Sigmoid colon (tissue), 7 donors: ENCODE measurements around the gene DAPK2. TPM values are rescaled to one million over a fixed set of nuclear protein-coding genes. Genes with fewer than 3 reads are reported as not detected.
A peak's percentile ranks its signal among the peaks of the same experiment; 100 is the strongest.
"Not testable (repeated sequence)": the region's sequence is repeated elsewhere in the genome, so short reads cannot be mapped to it uniquely, and the experiment has no call there.

Experiments used
- DNase-seq: peaks from one replicate; pipeline ENCODE4 v3.0.0-alpha.2; 2019
- H3K27ac ChIP-seq, 4 donors: fragments of 200-600 bp; sonication (generic); one replicate each; pipeline ENCODE4 v1.5.1; 2016 to 2019; ENCODE audit warnings: mild to moderate bottlenecking in 1 of 4
- H3K27me3 ChIP-seq, 3 donors: fragments of 200-600 bp; sonication (generic); one replicate each; pipeline ENCODE4 v1.5.1; 2019; ENCODE audit warnings: mild to moderate bottlenecking in 1 of 3
- H3K36me3 ChIP-seq, 4 donors: fragments of 200-600 bp; sonication (generic); one replicate each; pipeline ENCODE4 v1.5.1; 2016 to 2019
- H3K4me1 ChIP-seq, 4 donors: fragments of 200-600 bp; sonication (generic); one replicate each; pipeline ENCODE4 v1.5.1; 2017 to 2019
- H3K4me3 ChIP-seq, 4 donors: fragments of 200-600 bp; sonication (generic); one replicate each; pipeline ENCODE4 v1.5.1; 2017 to 2019; ENCODE audit warnings: mild to moderate bottlenecking in 2 of 4, moderate library complexity in 1 of 4
- H3K9me3 ChIP-seq, 4 donors: fragments of 200-600 bp in 3 of 4; sonication (generic) in 3 of 4; one replicate each; pipeline versions ENCODE4 v1.5.1 to v1.6.1; 2013 to 2019
- CTCF ChIP-seq, 4 experiments: fragments of 450-650 bp in 3 of 4; fragments of 200-600 bp in 1 of 4; IDR thresholded peaks; one replicate each; pipeline ENCODE4 v1.5.1; 2016 to 2019; ENCODE audit warnings: antibody characterized with exemption in 4 of 4, mild to moderate bottlenecking in 3 of 4, moderate library complexity in 2 of 4
- EP300 ChIP-seq, 4 donors: sonication (generic); formaldehyde crosslinking; IDR thresholded peaks; one replicate each; pipeline ENCODE4 v1.6.1; 2017; ENCODE audit warnings: antibody characterized with exemption in 4 of 4
- POLR2A ChIP-seq, 2 donors: fragments of 450-650 bp; IDR thresholded peaks; one replicate each; pipeline ENCODE4 v1.6.1; 2016; ENCODE audit warnings: antibody characterized with exemption in 2 of 2, mild to moderate bottlenecking in 2 of 2, moderate library complexity in 2 of 2
- POLR2AphosphoS5 ChIP-seq, 4 donors: sonication (generic); formaldehyde crosslinking; IDR thresholded peaks; one replicate each; pipeline ENCODE4 v1.6.1; 2017; ENCODE audit warnings: antibody characterized with exemption in 4 of 4
- WGBS, 2 donors: extraction: QIAGEN DNeasy Blood & Tissue Kit; methylation state at CpG; one replicate each; pipeline ENCODE4 v1.1.7; 2013; 5-methylcytosine and 5-hydroxymethylcytosine counted together
- intact Hi-C: fragments of 100-400 bp; cut with DNase I; formaldehyde crosslinking; loops from one replicate; pipeline ENCODE4 v1.15.1; 2023
- polyA plus RNA-seq, 3 donors: library from polyadenylated mRNA; stranded (reverse); fragments of 200-250 nt; gene quantifications; one replicate each; pipeline ENCODE4 v1.2.3, GENCODE V29; 2013
- total RNA-seq, 4 donors: library from RNA; depleted of rRNA; stranded (reverse); fragments of >200 nt; gene quantifications; one replicate each; pipeline ENCODE4 v1.1.0, GENCODE V29; 2016
- donor health status: healthy with polysubstance abuse.
- donor health status: Bipolar disorder and iron deficiency.
- donor health status: healthy.

DAPK2 gene
- total and polyA plus RNA-seq, 7 donors: 2.1 to 27.7 (median 5.5) TPM

GRCh38 chr15:64092075-64092820 is 46.0 kb upstream of the DAPK2 start:
- intact Hi-C loops: no loop called here
- Histone ChIP-seq H3K27me3 (no peaks in the 10 kb centered on the region), H3K27ac (peak overlapping the region; percentile 87 to 91 (median 90)), H3K9me3 (no peaks in the 10 kb centered on the region), H3K36me3 (peaks cover 0 to 26% (median 6%) of the 10 kb centered on the region in 4 donors), H3K4me1 (peaks cover 0 to 42% (median 33%) of the 10 kb centered on the region in 4 donors), H3K4me3 (peak overlapping the region in 2 of 4 donors; percentile 73 to 75)
- DNase-seq: no peak
- no peak for TF ChIP-seq POLR2AphosphoS5 (IDR thresholded peaks at IDR 0.05)
- no peak for TF ChIP-seq EP300 (IDR thresholded peaks at IDR 0.05)
- no peak for TF ChIP-seq POLR2A (IDR thresholded peaks at IDR 0.05)
- TF ChIP-seq CTCF (IDR thresholded peaks at IDR 0.05): no peak

GRCh38 chr15:64090527-64090926 is 44.2 kb upstream of the DAPK2 start:
- DNase-seq: no peak
- Histone ChIP-seq H3K27ac (peak overlapping the region in 2 of 4 donors; percentile 5 to 36), H3K4me3 (no peak overlapping the region), H3K4me1 (peaks cover 0 to 32% (median 23%) of the 10 kb centered on the region in 4 donors), H3K27me3 (no peaks in the 10 kb centered on the region), H3K9me3 (no peaks in the 10 kb centered on the region), H3K36me3 (peaks cover 0 to 41% (median 6%) of the 10 kb centered on the region in 4 donors)
- TF ChIP-seq EP300 (IDR thresholded peaks at IDR 0.05) (no peak), POLR2A (IDR thresholded peaks at IDR 0.05) (no peak), POLR2AphosphoS5 (IDR thresholded peaks at IDR 0.05) (no peak), CTCF (IDR thresholded peaks at IDR 0.05) (no peak)
- WGBS, 2 donors: 70 to 76% methylated on average over 3 of the region's 3 CpGs
- intact Hi-C loops: no loop called here

GRCh38 chr15:64089543-64090280 is 43.4 kb upstream of the DAPK2 start:
- intact Hi-C loops: no loop called here
- peaks cover 0 to 25% (median 16%) of the 10 kb centered on the region in 4 donors for H3K4me1 ChIP-seq

GRCh38 chr15:64082757-64083156 is 36.5 kb upstream of the DAPK2 start:
- 80 to 85% methylated on average over 3 of the region's 3 CpGs for WGBS, 2 donors
- H3K27ac ChIP-seq: no peak overlapping the region
- H3K9me3 ChIP-seq: no peaks in the 10 kb centered on the region
- DNase-seq: no peak
- no peaks in the 10 kb centered on the region for H3K27me3 ChIP-seq
- no peak overlapping the region for H3K4me3 ChIP-seq
- peaks cover 2 to 78% (median 18%) of the 10 kb centered on the region in 4 donors for H3K36me3 ChIP-seq
- no peaks in the 10 kb centered on the region for H3K4me1 ChIP-seq
- TF ChIP-seq EP300 (IDR thresholded peaks at IDR 0.05) (no peak), POLR2AphosphoS5 (IDR thresholded peaks at IDR 0.05) (no peak)
- intact Hi-C loops: no loop called here

More at GRCh38 chr15:64089543-64090280, 43.4 kb upstream of the DAPK2 start:
- WGBS, 2 donors: 75 to 77% methylated on average over 12 of the region's 12 CpGs
- Histone ChIP-seq H3K36me3 (peaks cover 4 to 49% (median 6%) of the 10 kb centered on the region in 4 donors), H3K4me3 (no peak overlapping the region), H3K27ac (peak overlapping the region in 3 of 4 donors; percentile 5 to 43 (median 36)), H3K27me3 (no peaks in the 10 kb centered on the region), H3K9me3 (no peaks in the 10 kb centered on the region)
- no peak for DNase-seq
- no peak for TF ChIP-seq POLR2A (IDR thresholded peaks at IDR 0.05)
- TF ChIP-seq POLR2AphosphoS5 (IDR thresholded peaks at IDR 0.05): peak in 1 of 4 donors; percentile 8

GRCh38 chr15:64073496-64073895 is 27.2 kb upstream of the DAPK2 start:
- H3K9me3 ChIP-seq, H3K27me3 ChIP-seq, H3K27ac ChIP-seq, intact Hi-C loops, DNase-seq, H3K4me3 ChIP-seq: not testable (repeated sequence)
- peaks cover 0 to 30% (median 22%) of the 10 kb centered on the region in 4 donors for H3K4me1 ChIP-seq
- H3K36me3 ChIP-seq: peaks cover 0 to 23% (median 5%) of the 10 kb centered on the region in 4 donors
- WGBS, 2 donors: 96 to 97% methylated on average over 2 of the region's 2 CpGs

GRCh38 chr15:64072812-64073211 is 26.5 kb upstream of the DAPK2 start:
- peak overlapping the region in 3 of 4 donors; percentile 9 to 73 (median 70) for H3K27ac ChIP-seq

More at GRCh38 chr15:64072812-64073211, 26.5 kb upstream of the DAPK2 start:
- intact Hi-C loops: no loop called here
- H3K9me3 ChIP-seq: no peaks in the 10 kb centered on the region
- H3K27me3 ChIP-seq: no peaks in the 10 kb centered on the region
- peaks cover 0 to 37% (median 27%) of the 10 kb centered on the region in 4 donors for H3K4me1 ChIP-seq
- peaks cover 0 to 20% (median 3%) of the 10 kb centered on the region in 4 donors for H3K36me3 ChIP-seq
- no peak overlapping the region for H3K4me3 ChIP-seq
- WGBS, 2 donors: 40 to 77% methylated on average over 2 of the region's 2 CpGs
- TF ChIP-seq EP300 (IDR thresholded peaks at IDR 0.05): no peak
- TF ChIP-seq POLR2AphosphoS5 (IDR thresholded peaks at IDR 0.05): no peak
- no peak for TF ChIP-seq CTCF (IDR thresholded peaks at IDR 0.05)
- no peak for TF ChIP-seq POLR2A (IDR thresholded peaks at IDR 0.05)
- DNase-seq: no peak
